GM19452 (cell line): ENCODE data around the gene SHANK1.

Experiments
- ATAC-seq: cut with Tn5 transposase; IDR thresholded peaks from one replicate; pipeline ENCODE4 v1.9.1; 2021; ENCODE audit not compliant: unreplicated experiment

Gene SHANK1

DNA sequence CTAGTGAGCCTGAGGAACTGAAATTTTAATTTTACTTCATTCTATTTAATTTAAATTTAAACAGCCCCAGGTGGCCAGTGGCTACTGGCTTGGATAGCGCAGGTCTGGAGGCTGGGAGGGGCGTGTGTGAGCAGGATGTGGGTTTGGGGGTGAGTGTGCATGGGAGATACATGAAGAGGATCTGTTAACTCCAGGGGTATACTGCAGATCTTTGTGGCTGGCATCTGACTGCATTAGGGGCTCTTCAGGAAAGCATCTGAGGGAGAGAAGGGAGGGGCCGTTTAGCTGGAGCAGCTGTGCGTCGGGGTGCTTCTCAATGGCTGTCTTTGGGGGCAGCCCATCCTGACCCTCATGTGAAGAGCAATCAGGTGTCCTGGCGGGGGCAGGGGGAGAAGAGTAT is 6.8 kb downstream of the SHANK1 start:
- no peak for ATAC-seq

DNA sequence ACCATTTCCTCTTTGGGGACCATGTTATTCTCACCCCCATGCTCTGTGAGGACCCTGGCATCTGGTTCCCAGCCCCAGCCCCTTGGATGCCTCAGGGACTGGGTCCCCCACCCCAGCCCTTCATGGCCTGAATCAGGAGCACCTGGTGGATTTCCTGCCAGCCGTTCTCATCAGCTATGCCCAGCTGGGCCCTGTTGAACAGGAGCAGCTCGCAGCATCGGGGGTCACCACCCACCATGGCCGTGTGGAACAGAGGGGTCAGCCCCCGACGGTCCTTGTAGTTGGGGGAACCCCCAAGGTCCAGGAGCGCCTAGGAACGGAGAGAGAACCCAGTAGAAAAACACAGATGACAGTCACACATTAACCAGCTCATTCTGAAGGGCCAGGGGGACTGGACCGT is 7.8 kb downstream of the SHANK1 start:
- no peak for ATAC-seq

DNA sequence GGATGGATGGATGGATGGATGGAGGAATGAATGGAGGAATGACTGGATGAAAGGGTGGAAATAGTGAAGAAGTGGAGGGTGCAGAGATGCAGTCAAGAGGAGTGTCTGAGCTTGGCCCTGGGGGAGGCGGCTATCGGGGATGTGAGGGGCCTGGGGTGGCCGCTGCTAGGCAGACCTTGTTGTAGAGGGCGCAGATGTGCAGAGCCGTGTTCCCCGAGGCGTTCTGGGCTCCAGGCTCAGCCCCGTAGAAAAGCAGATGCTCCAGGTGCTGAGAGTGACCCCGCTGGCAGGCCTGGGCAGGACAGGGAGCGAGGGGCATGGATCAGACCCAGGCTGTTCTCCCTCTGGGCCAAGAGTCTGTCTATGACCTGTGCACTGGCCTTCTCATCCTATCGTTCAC is 8.4 kb downstream of the SHANK1 start:
- ATAC-seq: no peak

DNA sequence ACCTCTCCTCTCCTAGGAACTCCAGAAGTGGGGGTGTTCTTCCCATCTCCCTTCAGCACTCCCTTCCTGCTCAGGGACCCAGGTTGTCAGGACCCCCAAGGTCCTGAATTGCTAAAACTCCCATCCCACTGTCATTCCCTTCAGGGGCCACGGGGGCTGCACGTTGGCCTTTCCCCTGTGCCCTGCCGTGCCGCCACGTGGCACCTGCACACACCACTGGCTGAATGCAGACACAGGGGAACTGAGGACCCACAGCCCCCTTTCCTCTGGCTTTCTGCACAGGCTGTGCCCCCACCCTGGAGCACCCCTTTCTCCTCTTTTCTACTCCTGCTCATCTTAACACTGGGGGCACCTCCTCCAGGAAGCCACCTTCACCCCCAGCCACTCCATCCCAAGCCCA is 9.0 kb downstream of the SHANK1 start:
- ATAC-seq: no peak

DNA sequence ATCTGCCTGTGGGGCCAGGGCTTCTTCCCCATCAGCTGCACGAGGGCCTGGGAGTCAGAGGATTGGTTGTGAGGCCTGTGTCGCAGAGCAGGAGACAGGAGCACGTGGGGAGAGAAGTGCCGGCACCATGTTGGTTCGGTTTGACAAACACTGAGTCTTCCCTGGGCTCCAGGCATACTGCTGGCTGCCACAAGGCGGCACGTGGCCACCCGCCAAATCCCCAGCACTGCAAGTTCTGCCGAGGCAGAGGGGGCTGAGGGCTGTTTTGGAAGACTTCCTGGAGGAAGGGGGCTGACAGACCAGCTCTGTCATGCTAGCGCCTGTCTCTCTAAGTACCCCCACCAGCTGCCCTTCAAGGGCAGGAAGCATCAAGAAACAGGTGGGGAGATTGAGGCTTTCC is 9.5 kb downstream of the SHANK1 start:
- no peak for ATAC-seq

DNA sequence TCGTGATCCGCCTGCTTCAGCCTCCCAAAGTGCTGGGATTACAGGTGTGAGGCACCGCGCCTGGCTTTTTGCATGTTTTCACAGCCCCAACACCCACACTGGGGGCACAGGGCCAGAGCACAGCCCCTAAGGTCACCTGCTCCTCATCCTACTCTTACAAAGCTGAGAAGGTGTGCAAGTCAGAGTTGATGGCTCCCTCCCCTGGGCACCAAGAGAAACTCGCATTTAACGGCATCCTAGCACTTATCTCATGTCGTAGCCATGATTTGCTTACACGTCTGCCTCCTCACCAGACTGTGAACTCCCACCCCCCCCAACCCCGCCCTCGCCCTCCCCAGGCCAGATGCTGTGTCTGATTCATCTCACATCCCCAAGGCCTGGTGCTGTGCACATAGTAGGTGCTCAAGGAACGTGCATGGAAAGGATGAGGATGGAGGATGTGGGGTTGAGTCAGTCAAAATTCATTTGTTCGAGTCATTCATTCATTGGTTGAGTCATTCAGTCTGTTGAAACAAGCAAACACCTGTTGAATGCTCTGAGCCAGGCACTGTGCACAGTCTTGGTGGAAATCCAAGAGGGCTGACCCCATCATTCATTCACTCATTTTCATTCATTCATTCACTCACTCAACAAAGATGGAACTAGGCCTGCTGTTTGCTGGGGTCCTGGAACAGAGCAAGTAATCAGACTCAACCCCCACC is 11.3 kb downstream of the SHANK1 start:
- ATAC-seq: no peak

DNA sequence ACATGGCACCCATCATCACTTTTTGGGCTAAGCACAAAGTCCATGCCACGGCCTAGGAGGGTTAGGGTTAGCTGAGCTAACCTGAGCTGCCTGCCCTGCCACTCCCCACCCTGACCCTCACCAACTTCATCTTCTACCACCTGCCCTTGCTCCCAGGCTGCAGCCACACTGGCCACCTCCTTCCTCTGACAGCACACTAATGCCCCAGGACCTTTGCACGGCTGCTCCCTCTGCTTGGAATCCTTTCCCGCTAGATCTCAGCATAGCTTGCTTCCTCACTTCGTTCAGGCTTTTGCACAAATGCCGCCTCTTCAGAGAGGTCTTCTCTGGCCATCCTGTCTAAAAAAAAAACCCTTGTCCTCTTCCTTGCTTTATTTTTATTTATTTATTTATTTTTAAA is 13.2 kb downstream of the SHANK1 start:
- no peak for ATAC-seq

DNA sequence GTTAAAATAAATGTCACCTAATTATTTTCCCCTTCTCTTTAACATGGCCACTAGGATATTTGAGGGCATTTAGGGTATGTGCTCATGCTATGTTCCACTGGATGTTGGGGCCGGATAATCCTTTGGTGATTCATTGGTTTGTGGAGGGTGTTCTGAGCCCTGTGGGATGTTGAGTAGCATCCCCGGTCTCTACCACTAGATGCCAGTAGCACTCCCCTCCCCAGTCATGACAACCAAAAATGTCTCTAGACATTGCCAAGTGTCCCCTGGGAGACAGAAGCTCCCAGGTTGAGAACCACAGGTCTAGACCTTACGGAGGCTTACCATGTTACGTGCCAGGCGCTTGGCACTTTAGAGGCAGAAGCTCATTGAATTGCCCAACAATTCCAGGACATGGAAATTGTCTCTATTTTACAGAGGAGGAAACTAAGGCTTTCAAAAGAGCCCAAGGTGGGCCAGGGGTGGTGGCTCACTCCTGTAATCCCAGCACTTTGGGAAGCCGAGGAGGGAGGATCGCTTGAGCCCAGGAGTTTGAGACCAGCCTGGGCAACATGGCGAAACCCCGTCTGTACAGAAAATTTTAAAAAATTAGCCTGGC is 14.1 kb downstream of the SHANK1 start:
- no peak for ATAC-seq

DNA sequence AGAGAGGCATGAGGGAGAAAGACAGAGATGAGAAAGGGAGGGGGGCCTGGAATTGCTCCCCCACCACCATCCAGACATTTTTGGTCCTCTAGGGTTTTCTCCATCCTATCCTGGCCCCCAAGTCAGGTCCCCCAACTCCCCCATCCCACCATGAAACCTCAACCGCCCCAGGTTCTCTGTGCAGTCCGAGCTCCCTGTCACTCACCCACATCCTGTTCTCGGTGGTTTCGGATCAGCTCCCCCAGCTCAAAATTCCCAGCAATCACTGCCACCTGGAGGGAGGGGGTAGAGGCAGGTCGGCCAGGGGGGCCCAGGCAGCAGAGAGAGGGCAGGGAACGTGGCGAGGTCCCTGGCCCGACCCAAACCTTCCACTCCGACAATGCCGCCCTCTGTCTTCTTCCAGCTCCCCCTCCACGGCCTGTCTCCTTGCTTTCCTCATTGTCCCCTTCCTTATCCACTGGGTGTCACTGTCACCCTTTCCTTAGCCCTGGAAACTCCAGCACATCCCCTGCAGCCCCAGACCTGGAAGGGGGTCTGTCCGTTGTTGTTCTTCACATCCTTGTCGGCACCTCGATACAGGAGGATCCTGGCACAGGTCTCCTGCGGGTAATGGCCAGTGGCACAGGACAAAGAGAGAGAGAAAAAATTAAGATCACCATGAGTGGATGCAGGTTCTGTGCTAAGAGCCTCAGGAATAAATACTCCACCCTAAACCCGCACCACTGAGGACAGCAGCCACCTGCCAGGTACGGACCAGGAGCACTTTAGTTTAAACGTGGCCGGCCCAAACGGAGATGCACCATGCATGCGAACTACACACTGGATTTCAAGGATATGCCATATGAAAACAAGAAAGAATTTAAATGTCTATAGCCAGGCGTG is 15.4 kb downstream of the SHANK1 start:
- ATAC-seq: no peak

DNA sequence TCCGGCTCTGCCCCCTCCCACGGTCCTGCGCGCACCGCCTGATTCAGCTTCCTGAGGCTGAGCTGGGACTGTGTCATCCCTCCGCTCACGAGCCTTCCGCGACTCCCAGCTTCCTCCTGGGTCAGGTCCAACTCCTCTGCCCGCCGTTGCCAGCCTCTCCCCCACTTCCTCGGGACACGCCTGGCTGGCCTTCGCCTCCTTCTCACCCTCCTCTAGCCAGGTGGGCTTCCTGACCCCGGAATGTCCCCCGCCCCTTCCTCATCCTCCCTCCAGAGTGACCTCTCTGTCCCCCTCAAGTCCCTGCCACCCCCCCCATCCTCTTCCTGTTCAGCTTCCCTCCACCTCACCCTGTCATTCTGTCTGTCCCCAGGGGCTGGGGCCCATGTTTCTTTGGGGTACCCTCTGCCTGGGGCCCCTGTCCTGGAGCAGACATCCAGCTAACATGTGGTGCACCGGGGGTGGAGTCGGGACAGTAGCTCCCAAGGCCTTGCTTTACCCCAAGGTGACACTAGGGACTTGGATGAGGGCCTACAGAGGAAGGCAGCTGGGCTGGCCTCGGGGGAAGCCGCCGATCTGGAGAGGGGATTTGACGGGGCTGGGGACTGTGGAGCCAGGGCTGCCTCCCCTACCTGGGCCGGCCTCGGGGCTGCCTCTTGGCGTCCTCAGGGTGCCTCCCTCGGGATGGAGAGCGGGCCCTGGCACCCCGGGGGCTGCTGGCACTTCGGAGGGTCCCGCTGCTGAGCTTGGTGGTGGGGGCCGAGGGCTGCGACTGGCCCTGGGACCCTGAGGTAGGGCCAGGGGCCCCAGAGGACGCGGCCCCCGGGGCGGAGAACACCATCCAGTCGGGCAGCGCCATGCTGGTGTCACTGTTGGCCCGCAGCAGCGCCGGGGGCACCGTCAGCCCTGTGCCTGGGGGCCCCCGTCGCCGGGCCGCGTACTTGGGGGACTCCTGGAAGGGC is 16.5 kb downstream of the SHANK1 start:
- no peak for ATAC-seq

DNA sequence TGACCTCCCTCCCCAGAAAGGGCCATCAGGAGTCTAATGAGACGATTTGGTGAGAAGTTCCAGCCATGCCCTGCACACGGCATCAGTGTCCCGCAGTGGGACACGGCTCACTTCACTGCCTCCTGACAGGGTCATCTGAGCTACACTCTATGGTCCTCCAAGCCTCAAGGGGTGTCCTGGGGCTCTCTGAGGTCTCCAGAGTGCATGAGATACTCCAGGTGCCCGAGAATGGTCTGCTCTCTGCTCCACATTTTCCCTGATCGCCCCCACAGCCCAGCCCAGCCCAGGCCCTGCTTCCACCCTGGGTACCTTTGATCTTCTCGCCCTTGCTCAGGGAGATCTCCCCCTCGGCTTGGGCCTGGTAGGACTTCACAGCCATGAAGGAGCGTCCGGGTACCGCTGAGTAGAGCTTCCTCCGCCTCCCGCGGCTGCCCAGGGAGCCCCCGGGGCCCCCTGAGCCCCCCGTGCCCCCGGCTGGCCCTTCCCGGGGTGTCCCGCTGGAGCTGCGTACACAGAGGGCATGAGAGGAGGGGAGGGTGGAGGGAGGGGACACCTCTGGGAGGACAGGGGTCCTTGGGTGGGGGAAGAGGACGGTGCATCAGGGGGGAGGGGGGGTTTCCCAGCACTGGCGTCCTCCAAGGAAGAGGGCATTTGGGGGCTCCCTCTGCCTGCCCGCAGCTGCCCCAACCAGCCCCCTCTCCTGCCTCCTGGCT is 17.3 kb downstream of the SHANK1 start:
- no peak for ATAC-seq

DNA sequence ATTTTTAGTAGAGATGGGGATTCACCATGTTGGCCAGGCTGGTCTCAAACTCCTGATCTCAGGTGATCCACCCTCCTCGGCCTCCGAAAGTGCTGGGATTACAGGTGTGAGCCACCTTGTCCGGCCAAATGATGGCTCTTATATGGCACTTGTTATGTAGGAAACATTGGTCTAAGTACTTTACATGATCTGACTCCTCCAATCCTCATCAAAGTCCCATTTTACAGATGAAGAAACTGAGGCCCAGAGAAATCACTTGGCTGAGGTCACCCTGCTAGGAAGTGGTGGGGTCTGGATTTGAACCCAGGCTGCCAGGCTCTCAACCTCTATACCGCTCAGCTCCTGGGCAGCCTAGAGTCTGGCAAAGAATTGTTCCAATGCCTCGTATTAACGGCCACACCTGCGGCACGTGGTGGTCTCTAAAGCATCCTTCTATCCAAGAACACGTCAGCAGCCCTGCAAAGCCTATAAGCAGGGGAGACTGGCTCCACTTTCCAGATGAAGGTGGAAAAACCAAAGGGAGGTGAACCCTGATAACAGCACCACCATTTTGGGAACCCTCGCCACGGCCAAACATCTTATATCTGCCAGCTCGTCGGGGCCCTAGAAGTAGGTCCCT is 18.1 kb downstream of the SHANK1 start:
- no peak for ATAC-seq

DNA sequence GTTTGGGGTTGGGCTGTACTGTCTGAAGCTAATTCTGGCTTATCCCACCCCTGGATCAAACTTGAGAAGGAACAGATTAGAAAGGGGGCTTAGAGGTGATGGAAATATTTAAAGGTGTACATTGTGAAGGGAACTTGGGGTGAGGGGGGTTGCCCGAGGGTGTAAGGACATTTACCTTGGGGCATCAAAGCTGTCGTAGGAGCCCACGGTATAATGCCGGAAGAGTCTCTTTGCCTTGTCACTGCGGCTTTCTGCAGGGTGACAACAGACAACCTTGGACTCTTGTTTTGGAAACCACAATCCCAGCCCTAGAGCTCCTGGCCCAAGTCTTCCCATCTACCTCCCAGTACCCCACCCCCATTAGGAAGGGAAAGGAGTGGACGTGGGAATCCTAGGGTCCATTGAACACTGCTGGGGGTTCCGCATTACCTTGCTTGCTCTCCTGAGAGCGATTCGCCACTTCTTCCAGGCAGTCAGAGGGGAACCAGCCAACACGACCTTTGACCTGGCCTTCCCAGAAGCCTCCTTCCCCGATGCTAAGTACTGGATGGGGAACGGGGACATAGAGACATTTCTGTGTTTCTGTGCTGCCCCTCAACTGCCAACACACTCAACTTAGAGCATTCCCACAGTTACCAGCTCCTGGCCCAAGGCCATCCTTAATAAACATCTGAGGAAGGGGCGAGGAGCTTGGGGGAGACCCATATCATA is 22.0 kb downstream of the SHANK1 start:
- no peak for ATAC-seq

DNA sequence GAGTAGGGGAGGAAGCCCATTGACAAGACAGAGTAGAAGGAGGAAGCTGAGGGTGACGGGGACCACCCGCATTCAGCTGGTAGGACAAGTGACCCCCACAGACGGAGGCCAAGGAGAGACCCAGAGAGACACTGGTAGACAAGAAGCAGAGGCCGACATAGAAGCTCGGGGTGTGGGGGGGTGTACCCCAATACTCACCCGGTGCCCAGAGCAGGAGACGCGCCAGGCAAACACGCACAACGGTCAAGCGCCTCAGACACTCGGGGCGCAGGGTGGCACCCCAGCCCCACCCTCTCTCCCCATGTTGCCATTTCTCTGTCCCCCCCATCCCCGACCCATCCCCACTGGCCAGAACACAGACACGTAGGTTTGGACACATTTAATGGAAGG is 23.5 kb downstream of the SHANK1 start:
- ATAC-seq: no peak

DNA sequence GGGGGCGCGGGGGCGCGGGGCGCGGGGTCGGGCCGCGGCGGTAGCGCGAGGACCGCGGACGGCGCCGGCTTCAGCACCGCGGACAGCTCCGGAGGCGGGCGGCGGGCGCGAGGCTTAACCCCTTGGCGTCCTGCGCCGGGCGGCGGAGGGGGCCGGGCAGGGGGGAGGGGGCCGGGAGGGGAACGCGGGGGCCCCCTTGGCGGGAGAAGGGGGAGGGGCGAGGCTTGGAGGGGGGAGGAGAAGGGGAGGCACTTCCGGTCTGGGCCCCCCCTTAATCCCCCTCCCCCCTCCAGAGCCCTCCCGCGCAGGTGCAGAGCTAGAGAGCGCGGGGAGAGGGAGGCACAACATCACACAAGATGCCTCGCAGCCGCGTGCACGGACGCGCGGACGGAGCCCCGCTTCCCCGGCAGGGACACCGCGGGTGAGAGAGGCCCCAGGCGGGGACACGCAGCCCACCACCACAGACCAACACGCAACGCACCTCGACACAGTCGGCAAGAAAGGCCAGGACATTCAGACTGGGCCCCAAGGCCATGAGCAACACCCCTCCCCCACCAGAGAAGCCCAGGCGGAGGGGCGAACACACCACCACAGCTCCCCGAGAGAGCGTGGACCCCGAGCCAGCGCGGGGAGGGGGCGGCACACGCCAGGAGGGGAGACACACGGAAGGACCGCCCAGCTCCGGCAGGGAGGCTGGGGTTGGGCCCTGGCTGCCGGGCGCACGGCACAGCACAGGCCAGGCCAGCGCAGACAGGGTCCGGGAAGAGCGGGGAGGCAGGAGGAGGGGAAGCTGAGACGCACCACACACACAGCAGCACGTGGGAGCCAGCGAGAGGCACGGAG is 24.1 kb downstream of the SHANK1 start:
- no peak for ATAC-seq

DNA sequence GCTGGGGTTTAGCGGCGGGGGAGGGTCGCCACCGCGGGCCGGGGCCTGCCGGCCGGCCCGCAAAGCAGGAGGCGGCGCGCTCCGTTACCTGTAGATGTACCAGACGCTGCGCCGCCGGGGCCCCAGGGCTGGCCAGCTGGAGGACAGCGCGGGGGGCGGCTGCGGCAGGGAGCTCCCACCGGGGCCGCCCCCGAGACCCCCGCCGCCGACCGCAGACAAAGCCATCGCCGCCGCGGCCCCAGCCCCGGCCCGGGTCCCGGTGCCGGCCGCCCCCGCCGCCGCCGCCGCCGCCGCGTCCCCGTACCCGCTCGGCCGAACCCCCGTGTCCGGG is 24.8 kb downstream of the SHANK1 start:
- ATAC-seq: no peak

DNA sequence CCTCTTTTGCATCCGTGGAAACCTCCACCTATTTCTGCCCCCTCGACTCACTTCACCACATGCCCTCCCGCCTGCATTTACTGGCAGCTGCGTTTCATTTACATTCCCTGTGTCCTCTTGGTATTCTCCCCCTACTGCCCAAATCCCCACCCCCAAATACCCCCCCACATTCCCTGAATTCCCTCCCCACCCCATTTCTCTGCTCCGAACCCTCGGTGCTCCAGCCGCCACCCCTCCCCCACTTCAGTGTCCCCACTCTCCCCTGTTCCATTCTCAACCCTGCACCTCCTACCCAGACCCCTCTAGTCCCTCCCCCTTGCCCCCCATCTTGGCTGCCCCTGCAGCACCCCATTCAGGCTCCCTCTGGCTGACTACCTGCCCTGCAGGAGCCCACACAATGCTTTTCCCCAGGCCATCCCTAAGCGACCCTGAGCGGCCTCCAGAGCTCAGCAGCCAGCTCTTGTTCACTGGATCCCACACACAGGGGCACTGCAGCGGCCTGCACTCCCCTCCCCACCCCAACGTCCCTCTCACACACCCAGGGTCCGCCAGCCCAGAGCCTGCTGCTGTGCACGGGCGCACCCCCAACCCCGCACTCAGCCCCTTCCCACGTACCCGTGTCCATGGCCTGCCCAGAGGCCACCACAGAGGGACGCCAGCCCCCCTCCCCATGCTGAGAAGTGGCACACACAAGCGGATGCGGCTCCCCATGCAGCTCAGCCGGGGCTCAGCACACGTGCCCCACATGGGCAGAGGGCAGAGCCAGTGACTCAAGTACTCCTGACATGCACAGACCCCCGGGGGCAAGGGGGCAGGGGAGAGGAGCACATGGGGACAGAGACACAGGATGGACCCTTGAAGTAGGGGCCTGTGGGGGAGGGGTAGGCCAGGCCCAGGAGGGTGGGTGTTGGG is 26.3 kb downstream of the SHANK1 start:
- no peak for ATAC-seq

DNA sequence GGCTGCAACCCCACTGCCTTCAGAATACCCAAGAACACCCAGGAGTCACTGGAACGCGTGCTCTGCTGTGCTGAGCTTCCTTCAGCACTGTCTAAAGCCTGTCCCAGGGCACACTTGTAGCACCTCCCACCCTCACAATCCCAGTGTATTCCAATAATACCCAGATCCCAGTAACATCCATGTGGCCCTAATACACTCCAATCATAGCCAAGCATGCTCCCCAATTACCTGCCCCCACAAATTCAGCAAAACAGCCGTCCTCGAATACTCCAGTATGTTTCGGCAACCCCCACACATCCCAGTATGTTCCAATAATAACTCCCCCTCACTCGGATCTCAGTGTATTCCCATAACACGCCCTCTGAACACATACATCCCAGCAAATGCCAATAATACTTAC is 29.2 kb downstream of the SHANK1 start:
- ATAC-seq: no peak
